Measurements from ENCODE around the gene ADAMTS6.
A peak's percentile ranks its signal among the peaks of the same experiment; 100 is the strongest.

The ADAMTS6 gene

GRCh38 chr5:65151614-65152013 is 330.1 kb downstream of the ADAMTS6 start:
- ChIA-PET CTCF (no interaction called here), POLR2A (no interaction called here)
- no peak for DNase-seq (ENCODE audit: extremely low spot score)
- no peak for TF ChIP-seq TARDBP (IDR thresholded peaks at IDR 0.05)
- no peak for TF ChIP-seq ZNF384 (IDR thresholded peaks at IDR 0.05)
- no peak for TF ChIP-seq LEF1 (IDR thresholded peaks at IDR 0.05; ENCODE audit: borderline replicate concordance)
- TF ChIP-seq CTBP1 (IDR thresholded peaks at IDR 0.05; ENCODE audit: borderline replicate concordance) = no peak
- TF ChIP-seq SP1 (IDR thresholded peaks at IDR 0.05) = no peak
- TF ChIP-seq HDGF (IDR thresholded peaks at IDR 0.05; ENCODE audit: borderline replicate concordance) = no peak
- no peak for TF ChIP-seq NFRKB (IDR thresholded peaks at IDR 0.05)
- no peak for TF ChIP-seq FOXK2 (IDR thresholded peaks at IDR 0.05)
- TF ChIP-seq ELF4 (IDR thresholded peaks at IDR 0.05) = no peak
- no peak for TF ChIP-seq ARNT (IDR thresholded peaks at IDR 0.05)
- no peak for TF ChIP-seq FOXM1 (IDR thresholded peaks at IDR 0.05; ENCODE audit: borderline replicate concordance)
- no peak for TF ChIP-seq PKNOX1 (IDR thresholded peaks at IDR 0.05)
- no peak for TF ChIP-seq L3MBTL2 (conservative IDR thresholded peaks at IDR 0.05)
- TF ChIP-seq FOXA1 (IDR thresholded peaks at IDR 0.05) = no peak
- no peak for TF ChIP-seq SUZ12 (IDR thresholded peaks at IDR 0.05)
- TF ChIP-seq BHLHE40 (IDR thresholded peaks at IDR 0.05; ENCODE audit: borderline replicate concordance) = no peak

- no peak for DNase-seq (ENCODE audit: extremely low spot score)
- CTCF ChIA-PET = no interaction called here
- POLR2A ChIA-PET = no interaction called here
- no peak for TF ChIP-seq PKNOX1 (IDR thresholded peaks at IDR 0.05)
- TF ChIP-seq LEF1 (IDR thresholded peaks at IDR 0.05; ENCODE audit: borderline replicate concordance) = no peak
- no peak for TF ChIP-seq ARNT (IDR thresholded peaks at IDR 0.05)
- TF ChIP-seq FOXA1 (IDR thresholded peaks at IDR 0.05) = no peak
- no peak for TF ChIP-seq CTBP1 (IDR thresholded peaks at IDR 0.05; ENCODE audit: borderline replicate concordance)
- TF ChIP-seq SUZ12 (IDR thresholded peaks at IDR 0.05) = no peak
- TF ChIP-seq FOXM1 (IDR thresholded peaks at IDR 0.05; ENCODE audit: borderline replicate concordance) = no peak
- no peak for TF ChIP-seq FOXK2 (IDR thresholded peaks at IDR 0.05)
- TF ChIP-seq HDGF (IDR thresholded peaks at IDR 0.05; ENCODE audit: borderline replicate concordance) = no peak
- TF ChIP-seq ZNF384 (IDR thresholded peaks at IDR 0.05) = no peak
- no peak for TF ChIP-seq L3MBTL2 (conservative IDR thresholded peaks at IDR 0.05)
- no peak for TF ChIP-seq BHLHE40 (IDR thresholded peaks at IDR 0.05; ENCODE audit: borderline replicate concordance)
- no peak for TF ChIP-seq ELF4 (IDR thresholded peaks at IDR 0.05)
- no peak for TF ChIP-seq TARDBP (IDR thresholded peaks at IDR 0.05)
- no peak for TF ChIP-seq NFRKB (IDR thresholded peaks at IDR 0.05)
- no peak for TF ChIP-seq SP1 (IDR thresholded peaks at IDR 0.05)
Measured at GRCh38 chr5:65150599-65151304, 331.0 kb downstream of the ADAMTS6 start.

GRCh38 chr5:65149827-65150226 is 331.9 kb downstream of the ADAMTS6 start:
- no peak for TF ChIP-seq ELF4 (IDR thresholded peaks at IDR 0.05)
- TF ChIP-seq BHLHE40 (IDR thresholded peaks at IDR 0.05; ENCODE audit: borderline replicate concordance) = no peak
- no peak for TF ChIP-seq CTBP1 (IDR thresholded peaks at IDR 0.05; ENCODE audit: borderline replicate concordance)
- no peak for TF ChIP-seq FOXK2 (IDR thresholded peaks at IDR 0.05)
- no peak for TF ChIP-seq TARDBP (IDR thresholded peaks at IDR 0.05)
- DNase-seq (ENCODE audit: extremely low spot score) = no peak
- ChIA-PET POLR2A (no interaction called here), CTCF (no interaction called here)

GRCh38 chr5:65144136-65144871 is 337.4 kb downstream of the ADAMTS6 start:
- CTCF ChIA-PET = no interaction called here
- no peak for TF ChIP-seq NFRKB (IDR thresholded peaks at IDR 0.05)
- TF ChIP-seq SP1 (IDR thresholded peaks at IDR 0.05) = no peak
- TF ChIP-seq CTBP1 (IDR thresholded peaks at IDR 0.05; ENCODE audit: borderline replicate concordance) = no peak
- TF ChIP-seq ELF4 (IDR thresholded peaks at IDR 0.05) = no peak
- POLR2A ChIA-PET = no interaction called here
- no peak for DNase-seq (ENCODE audit: extremely low spot score)

GRCh38 chr5:65142511-65143011 is 339.2 kb downstream of the ADAMTS6 start:
- ChIA-PET CTCF (interaction anchor here (0.6 kb wide), 1 partner anchor 342 kb away, joined by 5 read pairs; no protein-coding TSS in a partner anchor), POLR2A (no interaction called here)
- DNase-seq (ENCODE audit: extremely low spot score) = peak; percentile 14
- TF ChIP-seq PKNOX1 (IDR thresholded peaks at IDR 0.05) = 0 out of 2 replicates have a peak, but pooled peaks have one; percentile 10
- no peak for TF ChIP-seq FOXM1 (IDR thresholded peaks at IDR 0.05; ENCODE audit: borderline replicate concordance)
- TF ChIP-seq CTBP1 (IDR thresholded peaks at IDR 0.05; ENCODE audit: borderline replicate concordance) = no peak
- TF ChIP-seq HDGF (IDR thresholded peaks at IDR 0.05; ENCODE audit: borderline replicate concordance) = no peak
- no peak for TF ChIP-seq BHLHE40 (IDR thresholded peaks at IDR 0.05; ENCODE audit: borderline replicate concordance)
- TF ChIP-seq FOXK2 (IDR thresholded peaks at IDR 0.05) = no peak

GRCh38 chr5:65142016-65142415 is 339.7 kb downstream of the ADAMTS6 start:
- CTCF ChIA-PET = no interaction called here
- TF ChIP-seq TARDBP (IDR thresholded peaks at IDR 0.05) (no peak), ZNF384 (IDR thresholded peaks at IDR 0.05) (no peak), BHLHE40 (IDR thresholded peaks at IDR 0.05; ENCODE audit: borderline replicate concordance) (no peak), HDGF (IDR thresholded peaks at IDR 0.05; ENCODE audit: borderline replicate concordance) (no peak), L3MBTL2 (conservative IDR thresholded peaks at IDR 0.05) (no peak), ARNT (IDR thresholded peaks at IDR 0.05) (no peak), PKNOX1 (IDR thresholded peaks at IDR 0.05) (no peak), CTBP1 (IDR thresholded peaks at IDR 0.05; ENCODE audit: borderline replicate concordance) (no peak), FOXM1 (IDR thresholded peaks at IDR 0.05; ENCODE audit: borderline replicate concordance) (no peak), FOXA1 (IDR thresholded peaks at IDR 0.05) (no peak), SUZ12 (IDR thresholded peaks at IDR 0.05) (no peak), LEF1 (IDR thresholded peaks at IDR 0.05; ENCODE audit: borderline replicate concordance) (no peak), NFRKB (IDR thresholded peaks at IDR 0.05) (no peak), ELF4 (IDR thresholded peaks at IDR 0.05) (no peak)
- POLR2A ChIA-PET = no interaction called here
- no peak for DNase-seq (ENCODE audit: extremely low spot score)
